Spinal cord (tissue), 10 donors: ENCODE data around the gene SGCA. TPM values are rescaled to one million over a fixed set of nuclear protein-coding genes. Genes with fewer than 3 reads are reported as not detected.

Experiments used
- DNase-seq, 6 donors: peaks; one replicate each; pipeline versions ENCODE4 v3.0.0 to v3.0.0-alpha.2; 2013 to 2015; ENCODE audit warnings: low spot score in 6 of 6, low read depth in 4 of 6
- H3K27ac ChIP-seq: one replicate; pipeline ENCODE4 v1.5.1; 2013; ENCODE audit warnings: low read depth, low read length, control low read depth
- H3K27me3 ChIP-seq: one replicate; pipeline ENCODE4 v1.6.1; 2013; ENCODE audit warnings: low read length; ENCODE audit not compliant: control insufficient read depth, insufficient read depth
- H3K36me3 ChIP-seq: one replicate; pipeline ENCODE4 v1.6.1; 2013; ENCODE audit warnings: low read length; ENCODE audit not compliant: control insufficient read depth, insufficient read depth
- H3K4me1 ChIP-seq: one replicate; pipeline ENCODE4 v1.6.1; 2013; ENCODE audit warnings: low read length; ENCODE audit not compliant: control insufficient read depth, insufficient read depth
- H3K4me3 ChIP-seq: one replicate; pipeline ENCODE4 v1.5.1; 2013; ENCODE audit warnings: low read depth, low read length, control low read depth
- H3K9me3 ChIP-seq: one replicate; pipeline ENCODE4 v1.6.1; 2013; ENCODE audit warnings: low read length; ENCODE audit not compliant: control insufficient read depth, insufficient read depth
- WGBS: methylation state at CpG from one replicate; pipeline ENCODE4 v1.1.5; 2013; ENCODE audit warnings: missing lambda C conversion rate; ENCODE audit not compliant: insufficient coverage; 5-methylcytosine and 5-hydroxymethylcytosine counted together
- polyA plus RNA-seq, 2 donors: library from polyadenylated mRNA; unstranded; fragments of 120-200 nt; gene quantifications; one replicate each; pipeline ENCODE4 v1.2.1, GENCODE V29; 2013; ENCODE audit not compliant: insufficient read length in 2 of 2
- total RNA-seq, 2 donors: library from RNA; depleted of rRNA in 1 of 2; stranded (reverse); fragments of 120-200 nt in 1 of 2; fragments of >200 nt in 1 of 2; gene quantifications; one replicate each; pipeline versions ENCODE4 v1.2.3 to v1.2.4, GENCODE V29; 2013 to 2014
- donor health status: healthy.

SGCA gene
- total and polyA plus RNA-seq, 4 donors, result 0.72 to 3.0 (median 1.2) TPM

- WGBS, result 83% methylated on average over 14 of the region's 17 CpGs
- peaks cover 3% of the 10 kb centered on the region for H3K36me3 ChIP-seq
- H3K9me3 ChIP-seq, result no peaks in the 10 kb centered on the region
- H3K4me3 ChIP-seq, result no peak overlapping the region
- no peak for DNase-seq
- peak overlapping the region; percentile 64 for H3K27ac ChIP-seq
- H3K4me1 ChIP-seq, result peaks cover 10% of the 10 kb centered on the region
- no peaks in the 10 kb centered on the region for H3K27me3 ChIP-seq
These were observed 22.1 kb downstream of the SGCA start for GRCh38 chr17:50187751-50188530.

GRCh38 chr17:50188531-50188920, 22.7 kb downstream of the SGCA start:
- peak overlapping the region; percentile 64 for H3K27ac ChIP-seq
- 74% methylated on average over 12 of the region's 13 CpGs for WGBS
- no peak for DNase-seq
- H3K4me3 ChIP-seq, result no peak overlapping the region
- no peaks in the 10 kb centered on the region for H3K27me3 ChIP-seq
- H3K4me1 ChIP-seq, result peaks cover 11% of the 10 kb centered on the region
- peaks cover 3% of the 10 kb centered on the region for H3K36me3 ChIP-seq
- H3K9me3 ChIP-seq, result no peaks in the 10 kb centered on the region

GRCh38 chr17:50188921-50189549, 23.2 kb downstream of the SGCA start:
- H3K27ac ChIP-seq, result peak overlapping the region; percentile 64
- H3K36me3 ChIP-seq, result peaks cover 3% of the 10 kb centered on the region
- H3K4me3 ChIP-seq, result no peak overlapping the region
- no peak for DNase-seq
- WGBS, result 86% methylated on average over 10 of the region's 11 CpGs
- H3K27me3 ChIP-seq, result no peaks in the 10 kb centered on the region
- peaks cover 11% of the 10 kb centered on the region for H3K4me1 ChIP-seq
- no peaks in the 10 kb centered on the region for H3K9me3 ChIP-seq

GRCh38 chr17:50189550-50190292, 23.9 kb downstream of the SGCA start:
- Histone ChIP-seq H3K27ac (peak overlapping the region; percentile 64), H3K36me3 (peaks cover 3% of the 10 kb centered on the region), H3K27me3 (no peaks in the 10 kb centered on the region), H3K4me3 (no peak overlapping the region), H3K9me3 (no peaks in the 10 kb centered on the region), H3K4me1 (peaks cover 9% of the 10 kb centered on the region)
- 80% methylated on average over 16 of the region's 20 CpGs for WGBS
- no peak for DNase-seq

GRCh38 chr17:50190293-50190602, 24.4 kb downstream of the SGCA start:
- peak overlapping the region; percentile 64 for H3K27ac ChIP-seq
- 84% methylated on average over 8 of the region's 8 CpGs for WGBS
- peaks cover 3% of the 10 kb centered on the region for H3K36me3 ChIP-seq
- H3K9me3 ChIP-seq, result no peaks in the 10 kb centered on the region
- H3K4me3 ChIP-seq, result no peak overlapping the region
- no peak for DNase-seq
- H3K4me1 ChIP-seq, result peaks cover 7% of the 10 kb centered on the region
- H3K27me3 ChIP-seq, result no peaks in the 10 kb centered on the region

- Histone ChIP-seq H3K36me3 (peaks cover under 1% of the 10 kb centered on the region), H3K4me1 (peaks cover 6% of the 10 kb centered on the region), H3K9me3 (no peaks in the 10 kb centered on the region), H3K27me3 (no peaks in the 10 kb centered on the region), H3K4me3 (no peak overlapping the region), H3K27ac (peak overlapping the region; percentile 64)
- DNase-seq, result no peak
- 85% methylated on average over 7 of the region's 8 CpGs for WGBS
These were observed 25.0 kb downstream of the SGCA start for GRCh38 chr17:50190603-50191358.

GRCh38 chr17:50191359-50192143, 25.7 kb downstream of the SGCA start:
- DNase-seq, result no peak
- Histone ChIP-seq H3K4me3 (no peak overlapping the region), H3K9me3 (no peaks in the 10 kb centered on the region), H3K27ac (peak overlapping the region; percentile 64), H3K36me3 (no peaks in the 10 kb centered on the region), H3K27me3 (no peaks in the 10 kb centered on the region), H3K4me1 (peaks cover 3% of the 10 kb centered on the region)
- 78% methylated on average over 15 of the region's 21 CpGs for WGBS

GRCh38 chr17:50192144-50192617, 26.4 kb downstream of the SGCA start:
- H3K27me3 ChIP-seq, result no peaks in the 10 kb centered on the region
- H3K27ac ChIP-seq, result peak overlapping the region; percentile 64
- H3K4me1 ChIP-seq, result peaks cover 7% of the 10 kb centered on the region
- H3K9me3 ChIP-seq, result no peaks in the 10 kb centered on the region
- no peak for DNase-seq
- WGBS, result 92% methylated on average over 2 of the region's 4 CpGs
- no peak overlapping the region for H3K4me3 ChIP-seq
- no peaks in the 10 kb centered on the region for H3K36me3 ChIP-seq
